GM19099 (cell line): ENCODE measurements around the gene ACP7.

ENCODE experiments used
- POLR2A ChIP-seq: IDR thresholded peaks from 3 replicates; pipeline ENCODE4 v1.6.1; 2011; ENCODE audit warnings: low read depth; ENCODE audit not compliant: insufficient read length; ENCODE audit errors: extremely low read depth

Gene ACP7

GRCh38 chr19:39115105-39115847, 31.1 kb downstream of the ACP7 start:
- no peak for TF ChIP-seq POLR2A

- TF ChIP-seq POLR2A = no peak
These were observed 35.7 kb downstream of the ACP7 start for GRCh38 chr19:39119830-39120229.

- no peak for TF ChIP-seq POLR2A
These were observed 39.0 kb downstream of the ACP7 start for GRCh38 chr19:39122934-39123731.

GRCh38 chr19:39124136-39124764, 40.1 kb downstream of the ACP7 start:
- TF ChIP-seq POLR2A = no peak

GRCh38 chr19:39125199-39125553, 41.0 kb downstream of the ACP7 start:
- TF ChIP-seq POLR2A = no peak

GRCh38 chr19:39125554-39126311, 41.6 kb downstream of the ACP7 start, which contains the start of gene PAK4:
Gene PAK4 (plus strand): TSS chr19:39125786. CDS start chr19:39169554, 43,768 bp downstream.
- TF ChIP-seq POLR2A = peak; percentile 76

GRCh38 chr19:39126312-39127187, 42.4 kb downstream of the ACP7 start:
- no peak for TF ChIP-seq POLR2A

GRCh38 chr19:39127812-39128515, 43.8 kb downstream of the ACP7 start:
- no peak for TF ChIP-seq POLR2A

- TF ChIP-seq POLR2A = no peak
These were observed 44.4 kb downstream of the ACP7 start for GRCh38 chr19:39128516-39129079.

- TF ChIP-seq POLR2A = no peak
These were observed 44.9 kb downstream of the ACP7 start for GRCh38 chr19:39129116-39129515.

- no peak for TF ChIP-seq POLR2A
These were observed 46.4 kb downstream of the ACP7 start for GRCh38 chr19:39130337-39131254.

- TF ChIP-seq POLR2A = no peak
These were observed 47.1 kb downstream of the ACP7 start for GRCh38 chr19:39131255-39131755.
